HG03095 (cell line): ENCODE results near the gene KIAA0586.
"Not testable (repeated sequence)": the region's sequence is repeated elsewhere in the genome, so short reads cannot be mapped to it uniquely, and the experiment has no call there.

Experiments
- ATAC-seq: cut with Tn5 transposase; IDR thresholded peaks from one replicate; pipeline ENCODE4 v1.9.1; 2021; ENCODE audit warnings: moderate library complexity; ENCODE audit not compliant: unreplicated experiment

KIAA0586 gene

GRCh38 chr14:58543253-58543652 lies 115.7 kb downstream of the KIAA0586 start:
- no peak for ATAC-seq

- no peak for ATAC-seq
Measured at GRCh38 chr14:58547649-58548048, 120.1 kb downstream of the KIAA0586 start.

DNA sequence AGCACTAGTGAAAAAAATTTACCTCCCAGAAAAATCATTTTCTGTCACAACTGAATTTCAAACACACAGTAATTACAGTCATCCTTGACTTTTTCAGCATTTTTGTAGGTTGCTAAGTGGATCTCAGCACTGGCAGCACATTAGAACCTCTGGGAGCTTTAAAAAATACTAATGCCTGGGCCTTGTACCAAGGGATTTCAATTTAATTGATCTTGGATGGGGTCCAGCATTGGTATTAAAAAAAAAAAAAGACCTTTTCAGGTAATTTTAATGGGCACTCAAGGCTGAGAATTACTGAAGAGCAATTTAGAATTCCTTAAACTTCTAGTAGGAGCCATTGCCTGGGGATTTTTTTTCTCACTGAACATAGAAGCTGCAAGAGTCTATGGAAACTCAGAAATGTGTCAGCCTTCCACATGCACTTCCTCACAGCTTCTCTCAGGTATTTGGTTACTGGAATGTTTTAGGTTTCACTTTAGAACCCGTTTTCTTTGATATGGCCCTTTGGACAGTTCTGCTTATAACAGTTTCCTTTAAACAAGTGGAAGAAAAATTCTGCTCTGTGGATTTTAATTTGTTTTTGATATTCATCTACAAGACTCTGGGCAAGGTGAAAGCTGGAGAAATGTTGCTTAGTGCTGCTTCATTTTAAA lies 121.7 kb downstream of the KIAA0586 start:
- no peak for ATAC-seq

DNA sequence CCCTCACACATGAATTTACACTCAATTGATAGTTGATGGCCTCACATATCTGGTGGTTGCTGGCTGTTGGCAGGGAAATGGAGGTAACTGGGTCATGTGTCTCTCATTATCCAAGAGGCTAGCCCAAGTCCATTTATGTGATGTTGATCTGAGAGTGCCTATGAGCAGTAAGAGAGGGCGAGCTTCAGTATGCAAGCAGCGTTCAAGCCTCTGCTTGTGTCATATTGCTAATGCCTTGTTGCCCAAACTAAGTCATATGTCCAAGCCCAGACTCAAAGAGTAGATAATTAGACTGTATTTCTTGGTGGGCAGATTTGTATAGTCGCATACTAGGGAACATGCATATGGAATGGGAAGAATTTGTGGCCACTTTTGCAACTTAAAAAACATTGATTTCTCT lies 126.4 kb downstream of the KIAA0586 start:
- ATAC-seq, result no peak

DNA sequence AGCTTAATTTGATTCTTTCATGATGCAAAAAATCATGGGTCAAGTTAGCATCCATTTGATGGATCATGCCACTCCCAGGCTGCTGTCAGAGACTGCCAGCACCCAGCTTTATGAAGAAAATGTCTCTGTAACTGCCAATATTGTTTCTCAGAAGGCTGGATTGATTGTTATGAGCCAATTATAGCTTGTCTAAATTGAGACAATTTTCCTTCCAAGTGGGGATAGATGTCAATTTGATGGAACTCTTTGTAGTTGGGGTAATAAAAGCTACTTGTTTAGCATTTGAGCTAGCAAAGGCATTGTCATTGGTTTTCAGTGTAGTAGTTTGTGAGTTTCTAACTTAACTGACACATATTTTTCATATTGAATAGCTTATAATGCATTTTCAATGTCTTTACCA lies 128.1 kb downstream of the KIAA0586 start:
- no peak for ATAC-seq

DNA sequence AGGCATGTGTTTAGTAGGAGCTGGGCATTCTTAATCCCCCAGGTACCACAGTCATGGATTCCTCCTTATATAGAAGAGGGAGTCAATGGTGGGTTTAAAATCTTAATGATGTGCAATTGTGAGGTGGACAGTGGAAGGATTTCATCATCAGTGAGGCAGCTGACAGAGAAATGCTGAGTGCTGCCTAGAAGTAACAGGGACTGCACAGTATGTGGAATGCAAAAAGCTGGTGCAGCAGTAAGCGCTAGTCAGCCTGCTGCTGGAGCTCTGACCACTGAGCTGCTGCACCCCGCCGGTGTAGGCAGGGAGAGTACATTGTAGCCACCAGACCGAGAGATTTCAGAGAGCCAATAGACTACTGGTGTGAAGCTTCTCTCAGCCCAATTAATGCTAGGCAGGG lies 129.7 kb downstream of the KIAA0586 start:
- ATAC-seq, result no peak

GRCh38 chr14:58560208-58560607 lies 132.7 kb downstream of the KIAA0586 start:
- no peak for ATAC-seq

DNA sequence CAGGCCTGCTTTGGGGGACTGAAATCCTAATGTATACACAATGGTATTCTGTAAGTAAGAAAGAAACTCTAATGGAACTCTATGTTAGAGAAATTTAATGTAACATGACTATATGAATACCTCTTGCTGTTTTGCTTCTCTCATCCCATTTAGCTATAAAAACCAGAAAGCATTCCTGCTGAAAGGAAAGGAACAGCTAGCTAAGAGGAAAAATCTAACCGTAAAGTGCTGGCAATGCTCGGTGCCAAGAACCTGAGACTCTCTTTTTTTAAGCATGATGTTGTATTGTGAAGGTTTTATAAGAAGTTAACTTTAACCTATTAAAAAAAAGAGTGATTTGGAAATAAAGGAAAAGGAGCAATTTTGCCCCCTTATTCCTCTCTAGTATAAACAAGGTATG lies 134.6 kb downstream of the KIAA0586 start:
- ATAC-seq, result no peak

- ATAC-seq, result no peak
Measured at GRCh38 chr14:58563978-58564377, 136.5 kb downstream of the KIAA0586 start.

DNA sequence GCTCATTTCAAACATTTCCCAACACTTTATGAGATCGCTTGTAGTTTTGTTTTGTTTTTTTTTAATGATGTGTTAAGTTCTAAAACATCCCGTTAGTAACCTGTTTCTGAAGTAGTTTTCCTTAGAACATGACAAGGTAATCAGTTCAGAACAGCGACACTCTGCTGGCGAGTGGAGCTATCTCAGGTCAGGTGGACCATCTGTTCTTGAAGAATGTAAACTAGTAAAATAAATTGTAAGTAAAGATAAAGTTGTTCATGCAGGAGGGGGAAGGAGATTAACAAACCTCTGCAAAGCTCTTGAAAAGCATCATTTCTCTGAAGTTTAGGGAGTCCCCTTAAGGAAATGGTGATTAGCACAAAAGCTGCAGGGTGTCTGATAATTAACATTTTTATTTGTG lies 138.3 kb downstream of the KIAA0586 start:
- ATAC-seq, result no peak

DNA sequence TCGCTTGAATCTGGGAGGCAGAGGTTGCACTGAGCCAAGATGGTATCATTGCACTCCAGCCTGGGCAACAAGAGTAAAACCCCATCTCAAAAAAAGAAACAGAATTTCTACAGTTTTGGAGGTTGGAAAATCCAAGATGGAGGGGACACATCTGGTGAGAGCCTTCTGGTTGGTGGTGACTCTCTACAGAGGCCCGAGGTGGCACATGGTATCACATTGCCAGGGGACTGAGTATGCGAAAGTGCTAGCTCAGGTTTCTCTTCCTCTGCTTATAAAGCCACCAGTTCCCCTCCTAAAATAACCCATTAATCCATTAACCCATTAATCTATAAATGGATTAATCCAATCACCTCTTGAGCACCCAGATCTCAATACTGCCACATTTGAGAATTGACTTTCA lies 139.5 kb downstream of the KIAA0586 start:
- ATAC-seq, result no peak

GRCh38 chr14:58568322-58568721 lies 140.8 kb downstream of the KIAA0586 start:
- no peak for ATAC-seq

DNA sequence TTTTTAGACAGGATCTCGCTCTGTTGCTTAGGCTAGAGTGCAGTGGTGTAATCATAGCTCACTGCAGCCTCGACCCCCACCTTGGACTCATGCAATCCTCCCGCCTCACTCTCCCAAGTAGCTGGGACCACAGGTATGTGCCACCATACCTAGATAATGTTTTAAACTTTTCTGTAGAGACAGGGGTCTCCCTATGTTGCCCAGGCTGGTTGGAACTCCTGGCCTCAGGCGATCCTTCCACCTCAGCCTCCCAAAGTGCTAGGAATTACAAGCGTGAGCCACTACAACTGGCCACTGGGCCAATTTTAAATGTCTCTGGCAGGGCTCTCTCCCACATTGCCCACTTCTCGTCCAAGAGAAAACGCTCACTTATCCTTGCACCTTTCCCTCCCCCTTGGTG lies 143.7 kb downstream of the KIAA0586 start:
- ATAC-seq, result no peak

DNA sequence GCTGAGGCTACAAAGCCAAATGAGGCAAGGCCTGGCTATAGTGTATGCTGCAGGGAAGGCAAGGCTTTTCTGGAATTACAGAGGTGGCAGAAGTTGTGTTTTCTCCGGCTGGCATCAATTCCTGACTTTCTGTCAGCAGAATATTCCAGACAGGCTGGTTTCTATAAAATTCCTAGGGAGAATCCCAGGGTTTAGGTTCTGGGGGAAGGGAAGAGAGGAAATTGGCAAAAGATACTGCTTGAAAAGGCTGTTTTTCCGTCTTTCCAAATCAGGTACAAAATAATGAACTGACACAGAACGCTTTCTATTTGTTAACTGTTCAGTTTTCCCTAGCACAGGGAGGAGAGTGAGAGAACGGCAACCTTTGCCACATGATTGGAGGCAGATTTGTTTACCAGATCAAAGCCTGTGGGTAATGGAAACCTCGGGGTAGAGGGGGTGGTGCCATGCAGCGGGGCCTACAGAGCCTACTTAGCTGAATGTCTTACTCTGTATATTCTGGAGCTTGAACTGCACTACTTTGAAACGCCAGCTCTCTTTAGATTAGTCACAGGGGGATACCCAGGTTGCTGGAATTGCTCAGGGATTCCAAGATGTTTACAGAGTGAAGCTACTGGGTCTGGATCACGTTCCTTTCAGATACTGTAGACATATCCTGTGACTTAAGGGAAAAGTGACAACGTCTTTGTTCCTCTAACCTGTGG lies 144.4 kb downstream of the KIAA0586 start:
- no peak for ATAC-seq

DNA sequence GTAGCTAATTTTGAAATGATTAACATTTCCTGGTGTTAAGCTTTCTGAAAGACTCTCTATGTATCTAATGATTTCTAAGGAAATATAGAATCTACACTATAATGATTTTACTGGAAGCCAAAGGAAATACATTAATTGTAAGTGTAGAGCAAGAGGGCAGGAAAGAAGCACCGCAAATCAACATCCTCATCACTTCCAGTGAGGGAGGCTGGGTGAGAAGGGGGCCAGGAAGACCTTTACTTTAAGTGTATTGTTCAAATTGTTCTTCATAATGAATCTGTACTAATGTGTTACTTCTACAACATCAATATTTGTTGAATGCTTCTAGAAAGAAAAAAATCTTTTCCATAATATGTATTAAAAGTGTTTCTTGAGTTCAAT lies 144.9 kb downstream of the KIAA0586 start:
- ATAC-seq, result no peak

DNA sequence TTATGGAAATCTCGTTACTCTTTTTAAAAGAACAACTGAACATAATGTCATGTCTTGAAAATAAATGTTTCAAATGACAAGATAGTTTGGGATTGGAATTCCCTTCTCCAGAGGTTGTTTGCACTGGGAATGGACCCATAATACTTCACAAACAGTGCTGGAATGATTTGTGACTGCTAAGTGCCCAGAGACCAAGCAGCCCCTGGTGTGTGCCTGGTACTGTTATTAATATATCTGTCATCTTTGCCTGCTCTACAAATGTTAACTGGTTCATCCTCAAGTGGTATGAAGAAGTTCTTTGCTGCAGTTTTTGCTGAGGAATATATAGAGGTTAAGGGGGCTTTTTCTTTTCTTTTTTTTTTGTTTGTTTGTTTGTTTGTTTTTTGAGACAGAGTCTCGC lies 145.3 kb downstream of the KIAA0586 start:
- ATAC-seq, result no peak

- ATAC-seq, result no peak
Measured at GRCh38 chr14:58574623-58575022, 147.1 kb downstream of the KIAA0586 start.

DNA sequence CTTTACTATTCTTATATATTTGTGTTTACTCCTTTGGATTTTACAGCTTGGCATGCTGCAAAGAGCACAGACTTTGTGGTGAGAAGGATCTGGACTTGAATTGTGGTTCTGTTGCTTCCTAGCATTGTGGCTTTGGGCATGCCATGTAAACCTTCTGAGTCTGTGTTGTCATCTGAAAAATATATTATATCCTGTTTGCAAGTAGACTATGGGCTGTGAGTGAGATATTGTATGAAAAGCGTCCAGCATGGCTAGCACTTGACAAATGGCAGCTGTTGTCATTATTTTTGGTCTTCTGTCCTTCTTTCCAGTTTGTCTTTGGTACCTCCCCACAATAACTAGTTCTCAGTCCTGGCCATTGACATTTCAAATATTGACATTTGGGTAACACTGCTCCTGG lies 148.4 kb downstream of the KIAA0586 start:
- no peak for ATAC-seq

DNA sequence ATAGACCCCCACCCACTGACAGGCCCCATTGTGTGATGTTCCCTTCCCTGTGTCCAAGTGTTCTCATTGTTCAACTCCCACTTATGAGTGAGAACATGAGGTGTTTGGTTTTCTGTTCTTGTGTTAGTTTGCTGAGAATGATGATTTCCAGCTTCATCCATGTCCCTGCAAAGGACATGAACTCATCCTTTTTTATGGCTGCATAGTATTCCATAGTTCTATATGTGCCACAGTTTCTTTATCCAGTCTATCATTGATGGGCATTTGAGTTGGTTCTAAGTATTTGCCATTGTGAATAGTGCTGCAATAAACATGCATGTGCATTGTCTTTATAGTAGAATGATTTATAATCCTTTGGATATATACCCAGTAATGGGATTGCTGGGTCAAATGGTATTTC lies 152.5 kb downstream of the KIAA0586 start:
- ATAC-seq, result not testable (repeated sequence)

DNA sequence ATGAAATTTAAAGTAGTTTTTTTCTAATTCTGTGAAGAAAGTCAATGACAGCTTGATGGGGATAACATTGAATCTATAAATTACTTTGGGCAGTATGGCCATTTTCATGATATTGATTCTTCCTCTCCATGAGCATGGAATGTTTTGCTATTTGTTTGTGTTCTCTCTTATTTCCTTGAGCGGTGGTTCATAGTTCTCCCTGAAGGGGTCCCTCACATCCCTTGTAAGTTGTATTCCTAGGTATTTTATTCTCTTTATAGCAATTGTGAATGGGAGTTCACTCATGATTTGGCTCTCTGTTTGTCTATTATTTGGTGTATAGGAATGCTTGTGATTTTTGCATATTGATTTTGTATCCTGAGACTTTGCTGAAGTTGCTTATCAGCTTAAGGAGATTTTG lies 153.9 kb downstream of the KIAA0586 start:
- not testable (repeated sequence) for ATAC-seq

- ATAC-seq, result no peak
Measured at GRCh38 chr14:58584383-58584782, 156.9 kb downstream of the KIAA0586 start.

- no peak for ATAC-seq
Measured at GRCh38 chr14:58587271-58587670, 159.8 kb downstream of the KIAA0586 start.

DNA sequence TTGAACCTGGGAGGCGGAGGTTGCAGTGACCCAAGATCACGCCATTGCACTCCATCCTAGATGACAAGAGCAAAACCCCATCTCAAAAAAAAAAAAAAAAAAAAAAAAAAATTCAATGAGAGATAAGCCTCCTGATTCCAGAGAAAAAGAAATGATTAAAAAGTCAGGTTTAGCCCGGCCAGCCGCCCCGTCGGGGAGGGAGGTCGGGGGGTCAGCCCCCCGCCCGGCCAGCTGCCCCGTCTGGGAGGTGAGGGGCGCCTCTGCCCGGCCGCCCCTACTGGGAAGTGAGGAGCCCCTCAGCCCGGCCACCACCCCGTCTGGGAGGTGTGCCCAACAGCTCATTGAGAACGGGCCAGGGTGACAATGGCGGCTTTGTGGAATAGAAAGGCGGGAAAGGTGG lies 160.8 kb downstream of the KIAA0586 start:
- ATAC-seq, result not testable (repeated sequence)
